ENCODE measurements around the gene GOLGA6L22. TPM values are rescaled to one million over a fixed set of nuclear protein-coding genes. Genes with fewer than 3 reads are reported as not detected.
"Not testable (repeated sequence)": the region's sequence is repeated elsewhere in the genome, so short reads cannot be mapped to it uniquely, and the experiment has no call there.

The GOLGA6L22 gene
- total RNA-seq, 5 donors from 2014 or later (not counting 1 experiment from before 2014, with no cell fraction given): not detected

DNA sequence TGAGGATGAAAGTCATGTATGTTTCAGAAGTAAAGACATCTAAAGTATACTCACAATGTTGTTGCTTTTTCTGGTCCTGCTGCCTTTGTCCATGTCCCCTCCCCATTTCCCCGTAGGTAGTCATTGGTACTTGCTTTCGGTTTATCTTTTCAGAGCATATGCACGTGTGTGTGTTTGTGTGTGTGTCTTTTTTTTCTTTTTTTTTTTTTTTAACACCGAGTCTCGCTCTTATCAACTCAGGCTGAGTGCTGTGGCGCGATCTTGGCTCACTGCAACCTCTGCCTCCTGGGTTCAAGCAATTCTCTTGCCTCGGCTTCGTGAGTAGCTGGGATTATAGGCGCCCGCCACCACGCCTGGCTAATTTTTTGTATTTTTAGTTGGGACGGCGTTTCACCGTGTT, 57.4 kb downstream of the GOLGA6L22 start:
- H3K4me3 ChIP-seq (ENCODE audit: control insufficient read depth in 1 of 2, extremely low read depth in 1 of 2, low read length in 1 of 2); H3K9me3 ChIP-seq; H3K36me3 Mint-ChIP-seq; H3K27ac Mint-ChIP-seq; H3K4me1 Mint-ChIP-seq; H3K4me3 Mint-ChIP-seq; DNase-seq; H3K27me3 Mint-ChIP-seq; H3K36me3 ChIP-seq (ENCODE audit: control insufficient read depth in 2 of 2, extremely low read depth in 1 of 2, insufficient read depth in 1 of 2, low read length in 1 of 2); POLR2A ChIA-PET; H3K27ac ChIP-seq (ENCODE audit: low read length); ATAC-seq (replicated peaks in 1 of 4); H3K4me1 ChIP-seq (ENCODE audit: control insufficient read depth in 1 of 2, extremely low read depth in 1 of 2, insufficient read depth in 2 of 2, low read length in 2 of 2); H3K27me3 ChIP-seq (replicated peaks in 1 of 2; ENCODE audit: control insufficient read depth in 2 of 2, extremely low read depth in 1 of 2, insufficient read depth in 2 of 2, low read length in 1 of 2); H3K9me3 Mint-ChIP-seq; CTCF ChIA-PET: not testable (repeated sequence)
- no CpG with 5 or more reads among the region's 15 CpGs for WGBS (ENCODE audit: insufficient coverage)

All from T-cell (primary cell).